CD4-positive, alpha-beta memory T cell (primary cell): ENCODE results near the gene ADAM10. TPM values are rescaled to one million over a fixed set of nuclear protein-coding genes. Genes with fewer than 3 reads are reported as not detected.

Source experiments
- CTCF ChIA-PET: fragments of 350-600 bp; sonication (Branson Sonifier 250); formaldehyde crosslinking; loops from one replicate; lab custom pipeline; 2021; ENCODE audit warnings: inconsistent platforms; ENCODE audit not compliant: partially characterized antibody; lab: Charles Lee
- POLR2A ChIA-PET: fragments of 350-600 bp; sonication (Branson Sonifier 250); formaldehyde crosslinking; loops from one replicate; lab custom pipeline; 2021; ENCODE audit not compliant: partially characterized antibody; lab: Charles Lee
- DNase-seq, 5 donors: peaks; one replicate each; pipeline versions ENCODE4 v3.0.0 to v3.0.0-alpha.2; 2020 to 2022; ENCODE audit warnings: mixed read lengths in 1 of 5
- H3K27ac ChIP-seq: one replicate; pipeline ENCODE4 v1.7.0; 2013; ENCODE audit warnings: low read depth, low read length
- H3K27me3 ChIP-seq: 2 replicates; pipeline ENCODE4 v1.7.0; 2013; ENCODE audit warnings: mild to moderate bottlenecking, low read length, moderate library complexity; ENCODE audit not compliant: insufficient read depth
- H3K36me3 ChIP-seq: 2 replicates; pipeline ENCODE4 v1.7.0; 2013; ENCODE audit warnings: mild to moderate bottlenecking, low read length, moderate library complexity; ENCODE audit not compliant: insufficient read depth
- H3K4me1 ChIP-seq: 2 replicates; pipeline ENCODE4 v1.7.0; 2013; ENCODE audit warnings: mild to moderate bottlenecking, low read length, moderate library complexity; ENCODE audit not compliant: insufficient read depth
- H3K4me3 ChIP-seq, 2 donors: one replicate each; pipeline ENCODE4 v1.7.0; 2013; ENCODE audit warnings: low read length in 2 of 2, mild to moderate bottlenecking in 1 of 2
- H3K9me3 ChIP-seq, 2 donors: one replicate each; pipeline ENCODE4 v1.7.0; 2013; ENCODE audit warnings: low read length in 2 of 2, control low read depth in 1 of 2; ENCODE audit not compliant: control insufficient read depth in 1 of 2
- H3K27ac Mint-ChIP-seq, 7 donors: one replicate each; pipeline ENCODE4 v1.8.0; 2020 to 2021; ENCODE audit warnings: mixed read lengths in 7 of 7, mild to moderate bottlenecking in 6 of 7, inconsistent platforms in 3 of 7, moderate library complexity in 3 of 7
- H3K27me3 Mint-ChIP-seq, 2 donors: one replicate each; pipeline ENCODE4 v1.8.0; 2020 to 2021; ENCODE audit warnings: mixed read lengths in 2 of 2
- H3K36me3 Mint-ChIP-seq, 2 donors: one replicate each; pipeline ENCODE4 v1.8.0; 2020 to 2021; ENCODE audit warnings: mixed read lengths in 2 of 2, inconsistent platforms in 1 of 2, mild to moderate bottlenecking in 1 of 2
- H3K4me1 Mint-ChIP-seq, 4 donors: one replicate each; pipeline ENCODE4 v1.8.0; 2020 to 2021; ENCODE audit warnings: mixed read lengths in 4 of 4, mild to moderate bottlenecking in 1 of 4
- H3K4me3 Mint-ChIP-seq, 8 donors: one replicate each; pipeline ENCODE4 v1.8.0; 2020 to 2021; ENCODE audit warnings: mixed read lengths in 8 of 8, mild to moderate bottlenecking in 7 of 8, moderate library complexity in 6 of 8, inconsistent platforms in 3 of 8
- H3K9me3 Mint-ChIP-seq, 8 donors: one replicate each; pipeline ENCODE4 v1.8.0; 2020 to 2021; ENCODE audit warnings: mixed read lengths in 8 of 8, mild to moderate bottlenecking in 5 of 8, inconsistent platforms in 3 of 8, moderate library complexity in 1 of 8
- intact Hi-C: fragments of 100-400 bp; cut with micrococcal nuclease; formaldehyde crosslinking; loops from one replicate; pipeline ENCODE4 v1.15.1; 2023
- polyA plus RNA-seq, 2 donors: library from polyadenylated mRNA; unstranded; fragments of 300-500 nt; fragmentation: Illumina TruSeq; gene quantifications; one replicate each; pipeline ENCODE4 v1.2.3, GENCODE V29; 2021
- total RNA-seq, 2 experiments: library from RNA; stranded (reverse); gene quantifications; one replicate each; pipeline ENCODE4 v1.2.3, GENCODE V29; 2021

ADAM10 gene
- total and polyA plus RNA-seq, 4 experiments from 2014 or later, result 129 to 258 (median 135) TPM

DNA sequence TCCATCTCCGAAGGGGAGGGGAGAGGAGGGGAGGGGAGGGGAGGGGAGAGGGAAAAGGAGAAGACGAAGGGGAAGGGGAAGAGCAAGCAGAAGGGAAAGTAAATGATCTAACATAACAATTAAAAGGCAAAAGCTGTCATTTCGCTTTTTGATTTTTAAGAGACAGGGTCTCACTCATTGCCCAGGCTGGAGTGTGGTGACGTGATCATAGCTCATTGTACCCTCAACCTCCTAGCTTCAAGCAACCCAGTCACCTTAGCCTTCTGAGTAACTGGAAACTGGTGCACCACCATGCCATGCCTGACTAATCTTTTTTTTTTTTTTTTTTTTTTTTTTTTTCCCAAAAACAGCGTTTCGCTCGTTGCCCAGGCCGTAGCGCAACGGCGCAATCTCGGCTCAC, 22.6 kb downstream of the ADAM10 start:
- Histone ChIP-seq H3K4me3 (no peak overlapping the region), H3K27ac (no peak overlapping the region), H3K9me3 (no peaks in the 10 kb centered on the region), H3K27me3 (no peaks in the 10 kb centered on the region), H3K36me3 (no peaks in the 10 kb centered on the region), H3K4me1 (peaks cover 13% of the 10 kb centered on the region)
- Mint-ChIP-seq H3K27me3 (no peaks in the 10 kb centered on the region), H3K27ac (no peak overlapping the region), H3K4me1 (peaks cover 30 to 63% (median 49%) of the 10 kb centered on the region in 4 donors), H3K9me3 (no peaks in the 10 kb centered on the region), H3K4me3 (no peak overlapping the region), H3K36me3 (peaks cover 9 to 16% of the 10 kb centered on the region in 2 donors)
- DNase-seq, result no peak
- intact Hi-C loops, result no loop called here
- ChIA-PET CTCF (no interaction called here), POLR2A (no interaction called here)

DNA sequence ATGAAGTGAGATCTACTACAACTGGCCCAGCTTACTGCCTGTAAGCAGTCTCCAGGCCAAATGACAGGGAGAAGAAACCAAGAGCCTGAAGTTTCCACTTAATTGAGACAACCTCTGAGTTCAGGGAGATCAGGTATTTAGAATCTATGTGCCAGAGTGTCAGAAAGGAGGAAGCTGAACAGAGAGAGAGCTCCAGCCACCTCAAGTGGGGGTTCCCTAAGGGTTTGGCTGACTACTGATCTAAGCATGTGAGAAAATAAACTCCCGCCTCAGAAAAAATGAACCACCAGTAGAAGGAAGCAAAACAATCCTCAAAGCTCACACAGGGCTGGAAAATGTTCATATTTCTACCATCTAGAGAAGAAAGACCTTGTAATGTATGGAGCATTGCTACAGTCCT, 25.0 kb downstream of the ADAM10 start:
- Mint-ChIP-seq H3K4me1 (peaks cover 29 to 66% (median 50%) of the 10 kb centered on the region in 4 donors), H3K9me3 (peaks cover 0 to 1% (median 0%) of the 10 kb centered on the region in 8 donors), H3K27ac (peak overlapping the region in 3 of 7 donors; percentile 2 to 14 (median 5)), H3K36me3 (peaks cover 8 to 17% of the 10 kb centered on the region in 2 donors), H3K27me3 (no peaks in the 10 kb centered on the region), H3K4me3 (peak overlapping the region in 2 of 8 donors; percentile 0 to 53)
- no peak for DNase-seq
- H3K9me3 ChIP-seq, result no peaks in the 10 kb centered on the region
- no peaks in the 10 kb centered on the region for H3K27me3 ChIP-seq
- H3K27ac ChIP-seq, result no peak overlapping the region
- peaks cover 17% of the 10 kb centered on the region for H3K4me1 ChIP-seq
- H3K36me3 ChIP-seq, result no peaks in the 10 kb centered on the region
- no peak overlapping the region for H3K4me3 ChIP-seq
- CTCF ChIA-PET, result interaction anchor here (0.7 kb wide), 1 partner anchor 19 kb away, joined by 3 read pairs; no protein-coding TSS in a partner anchor
- POLR2A ChIA-PET, result no interaction called here
- intact Hi-C loops, result no loop called here

DNA sequence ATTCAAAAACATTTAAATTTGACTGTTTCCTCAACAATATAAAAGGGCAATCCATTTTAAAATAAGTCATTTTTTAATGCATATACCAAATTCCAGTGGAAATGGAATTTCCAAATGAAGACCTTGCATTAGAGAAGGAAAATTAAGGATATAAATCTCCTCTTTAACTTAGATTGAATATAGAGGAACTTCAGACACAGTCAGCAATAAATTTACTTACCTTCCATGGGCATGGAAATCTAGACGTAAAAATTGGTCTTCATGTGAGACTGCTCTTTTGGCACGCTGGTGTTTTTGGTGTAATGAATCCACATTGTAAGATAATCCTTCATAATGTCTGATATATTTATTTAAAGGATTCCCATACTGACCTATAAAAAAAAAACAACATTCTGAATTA, 32.1 kb downstream of the ADAM10 start:
- Histone ChIP-seq H3K27me3 (no peaks in the 10 kb centered on the region), H3K36me3 (no peaks in the 10 kb centered on the region), H3K9me3 (no peaks in the 10 kb centered on the region), H3K27ac (no peak overlapping the region), H3K4me1 (peaks cover 9% of the 10 kb centered on the region), H3K4me3 (no peak overlapping the region)
- DNase-seq, result no peak
- Mint-ChIP-seq H3K4me1 (peaks cover 18 to 25% (median 20%) of the 10 kb centered on the region in 4 donors), H3K36me3 (peaks cover 29 to 30% of the 10 kb centered on the region in 2 donors), H3K27me3 (no peaks in the 10 kb centered on the region), H3K9me3 (peaks cover 0 to 1% (median 0%) of the 10 kb centered on the region in 8 donors), H3K4me3 (no peak overlapping the region), H3K27ac (peak overlapping the region in 1 of 7 donors; percentile 37)
- CTCF ChIA-PET, result no interaction called here
- POLR2A ChIA-PET, result interaction anchor here (0.8 kb wide), 1 partner anchor 16 kb away, joined by 3 read pairs; no protein-coding TSS in a partner anchor
- intact Hi-C loops, result no loop called here

- Histone ChIP-seq H3K9me3 (no peaks in the 10 kb centered on the region), H3K36me3 (no peaks in the 10 kb centered on the region), H3K27me3 (no peaks in the 10 kb centered on the region), H3K4me3 (no peak overlapping the region), H3K27ac (no peak overlapping the region), H3K4me1 (peaks cover 8% of the 10 kb centered on the region)
- H3K36me3 Mint-ChIP-seq, result peaks cover 31 to 33% of the 10 kb centered on the region in 2 donors
- H3K27ac Mint-ChIP-seq, result no peak overlapping the region
- ChIA-PET CTCF (no interaction called here), POLR2A (no interaction called here)
- intact Hi-C loops, result no loop called here
- H3K27me3 Mint-ChIP-seq, result no peaks in the 10 kb centered on the region
- no peak overlapping the region for H3K4me3 Mint-ChIP-seq
- DNase-seq, result no peak
- peaks cover 0 to 1% (median 0%) of the 10 kb centered on the region in 8 donors for H3K9me3 Mint-ChIP-seq
- peaks cover 15 to 20% (median 18%) of the 10 kb centered on the region in 4 donors for H3K4me1 Mint-ChIP-seq
Measured at GRCh38 chr15:58716027-58716426, 33.5 kb downstream of the ADAM10 start.

DNA sequence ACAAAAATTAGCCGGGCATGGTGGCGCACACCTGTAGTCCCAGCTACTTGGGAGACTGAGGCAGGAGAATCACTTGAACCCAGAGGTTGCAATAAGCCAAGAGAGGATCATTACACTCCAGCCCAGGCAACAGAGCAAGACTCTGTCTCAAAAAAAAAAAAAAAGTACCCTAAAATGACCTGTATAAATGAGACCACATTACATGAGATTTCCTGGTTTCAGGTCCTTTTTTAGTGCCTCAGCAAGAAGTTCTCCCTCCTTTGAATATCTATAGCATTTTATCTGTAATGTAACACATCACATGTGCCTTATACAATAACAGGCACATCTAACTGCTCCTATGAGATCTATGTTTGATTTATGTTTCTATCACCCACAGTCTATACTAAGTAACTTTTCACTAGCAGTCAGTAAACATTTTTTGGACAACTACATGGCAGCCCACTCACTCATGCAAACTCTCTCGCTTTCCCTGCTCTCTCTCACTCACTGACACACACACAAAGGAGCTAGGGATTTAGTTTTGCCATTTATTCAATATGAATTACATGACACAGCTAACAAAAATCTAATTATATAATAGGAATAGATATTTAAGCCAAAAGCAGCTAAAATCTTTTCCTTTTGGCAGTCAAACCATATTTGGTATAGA, 34.1 kb downstream of the ADAM10 start:
- DNase-seq, result no peak
- Histone ChIP-seq H3K27ac (no peak overlapping the region), H3K36me3 (no peaks in the 10 kb centered on the region), H3K4me3 (no peak overlapping the region), H3K27me3 (no peaks in the 10 kb centered on the region), H3K9me3 (no peaks in the 10 kb centered on the region), H3K4me1 (peaks cover 5% of the 10 kb centered on the region)
- intact Hi-C loops, result no loop called here
- no peak overlapping the region for H3K4me3 Mint-ChIP-seq
- CTCF ChIA-PET, result no interaction called here
- peaks cover 0 to 1% (median 0%) of the 10 kb centered on the region in 8 donors for H3K9me3 Mint-ChIP-seq
- peaks cover 13 to 21% (median 13%) of the 10 kb centered on the region in 4 donors for H3K4me1 Mint-ChIP-seq
- no peaks in the 10 kb centered on the region for H3K27me3 Mint-ChIP-seq
- H3K36me3 Mint-ChIP-seq, result peaks cover 28 to 31% of the 10 kb centered on the region in 2 donors
- H3K27ac Mint-ChIP-seq, result peak overlapping the region in 3 of 7 donors; percentile 6 to 9 (median 8)
- POLR2A ChIA-PET, result no interaction called here

- no peaks in the 10 kb centered on the region for H3K27me3 ChIP-seq
- H3K27ac ChIP-seq, result no peak overlapping the region
- H3K9me3 Mint-ChIP-seq, result peaks cover 0 to 1% (median 0%) of the 10 kb centered on the region in 8 donors
- POLR2A ChIA-PET, result interaction anchor here (1.3 to 1.5 kb wide), 2 partner anchors 39 to 60 kb away, joined by 3 to 4 read pairs; partner anchors contain the start of gene ADAM10
- intact Hi-C loops, result no loop called here
- H3K4me3 ChIP-seq, result no peak overlapping the region
- H3K36me3 Mint-ChIP-seq, result peaks cover 27 to 34% of the 10 kb centered on the region in 2 donors
- no peaks in the 10 kb centered on the region for H3K4me1 ChIP-seq
- no peaks in the 10 kb centered on the region for H3K27me3 Mint-ChIP-seq
- no peak for DNase-seq
- H3K27ac Mint-ChIP-seq, result peak overlapping the region in 3 of 7 donors; percentile 1 to 47 (median 27)
- CTCF ChIA-PET, result no interaction called here
- no peaks in the 10 kb centered on the region for H3K36me3 ChIP-seq
- H3K9me3 ChIP-seq, result no peaks in the 10 kb centered on the region
- H3K4me3 Mint-ChIP-seq, result no peak overlapping the region
- H3K4me1 Mint-ChIP-seq, result peaks cover 16 to 34% (median 22%) of the 10 kb centered on the region in 4 donors
Measured at GRCh38 chr15:58710701-58711100, 38.8 kb downstream of the ADAM10 start.

DNA sequence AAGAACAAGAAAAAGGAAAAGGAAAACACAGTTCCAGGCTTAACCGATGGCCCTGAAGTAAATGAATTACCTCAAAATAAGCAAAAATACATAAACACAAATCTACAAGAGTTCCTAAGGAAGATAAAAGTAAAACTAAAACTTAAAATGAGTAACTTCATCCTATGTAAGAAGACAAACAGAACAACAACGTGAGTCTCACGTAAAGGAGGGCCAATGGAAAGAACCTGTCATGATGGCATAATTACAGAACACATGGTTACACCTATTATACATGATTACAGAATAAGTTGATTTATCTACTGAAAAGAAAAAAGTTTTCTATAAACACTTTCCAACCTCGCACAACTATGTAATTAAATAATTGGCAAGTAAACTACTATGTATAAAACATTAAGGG, 42.1 kb downstream of the ADAM10 start:
- H3K9me3 Mint-ChIP-seq, result peaks cover 0 to 4% (median 1%) of the 10 kb centered on the region in 8 donors
- no peak for DNase-seq
- H3K4me3 Mint-ChIP-seq, result no peak overlapping the region
- Histone ChIP-seq H3K9me3 (no peaks in the 10 kb centered on the region), H3K36me3 (no peaks in the 10 kb centered on the region), H3K27me3 (no peaks in the 10 kb centered on the region), H3K27ac (no peak overlapping the region), H3K4me1 (no peaks in the 10 kb centered on the region), H3K4me3 (no peak overlapping the region)
- intact Hi-C loops, result no loop called here
- peaks cover 36 to 42% of the 10 kb centered on the region in 2 donors for H3K36me3 Mint-ChIP-seq
- no peaks in the 10 kb centered on the region for H3K27me3 Mint-ChIP-seq
- POLR2A ChIA-PET, result no interaction called here
- peaks cover 22 to 51% (median 35%) of the 10 kb centered on the region in 4 donors for H3K4me1 Mint-ChIP-seq
- H3K27ac Mint-ChIP-seq, result peak overlapping the region in 2 of 7 donors; percentile 5 to 52
- CTCF ChIA-PET, result interaction anchor here (0.7 kb wide), 1 partner anchor 11 kb away, joined by 3 read pairs; no protein-coding TSS in a partner anchor
